H9 (cell line): Measurements from ENCODE around the gene LGR5. TPM values are rescaled to one million over a fixed set of nuclear protein-coding genes. Genes with fewer than 3 reads are reported as not detected.

ENCODE experiments used
- DNase-seq: peaks from one replicate; pipeline ENCODE4 v3.0.0-alpha.2; 2017
- H2AFZ ChIP-seq: one replicate; pipeline ENCODE4 v1.6.1; 2013; ENCODE audit warnings: mild to moderate bottlenecking, low read length, control low read depth, moderate library complexity
- H2AK5ac ChIP-seq: 2 replicates; pipeline ENCODE4 v1.6.1; 2013; ENCODE audit warnings: low read length, control low read depth, mixed read lengths; ENCODE audit not compliant: insufficient read length
- H2BK120ac ChIP-seq: one replicate; pipeline ENCODE4 v1.6.1; 2013; ENCODE audit warnings: low read depth, mild to moderate bottlenecking, low read length, control low read depth, inconsistent platforms; ENCODE audit not compliant: poor library complexity, severe bottlenecking
- H2BK12ac ChIP-seq: 2 replicates; pipeline ENCODE4 v1.6.1; 2013; ENCODE audit warnings: low read length, control low read depth, mixed read lengths, low read depth; ENCODE audit not compliant: insufficient read length
- H2BK15ac ChIP-seq: 2 replicates; pipeline ENCODE4 v1.6.1; 2013; ENCODE audit warnings: low read depth, low read length, control low read depth
- H2BK20ac ChIP-seq: one replicate; pipeline ENCODE4 v1.6.1; 2013; ENCODE audit warnings: low read depth, mild to moderate bottlenecking, low read length, control low read depth, inconsistent platforms; ENCODE audit not compliant: poor library complexity, severe bottlenecking
- H2BK5ac ChIP-seq: 2 replicates; pipeline ENCODE4 v1.6.1; 2013; ENCODE audit warnings: low read length, control low read depth, mixed read lengths; ENCODE audit not compliant: insufficient read length
- H3K14ac ChIP-seq: 2 replicates; pipeline ENCODE4 v1.6.1; 2013; ENCODE audit warnings: low read length, control low read depth; ENCODE audit not compliant: insufficient read depth
- H3K18ac ChIP-seq: 2 replicates; pipeline ENCODE4 v1.6.1; 2013; ENCODE audit warnings: low read depth, mild to moderate bottlenecking, mixed read lengths, low read length, control low read depth; ENCODE audit not compliant: insufficient read length
- H3K23ac ChIP-seq: 2 replicates; pipeline ENCODE4 v1.6.1; 2013; ENCODE audit warnings: low read length, control low read depth, mixed read lengths, low read depth; ENCODE audit not compliant: insufficient read length
- H3K23me2 ChIP-seq: 2 replicates; pipeline ENCODE4 v1.6.1; 2013; ENCODE audit warnings: low read depth, mild to moderate bottlenecking, mixed read lengths, low read length, control low read depth; ENCODE audit not compliant: insufficient read length, poor library complexity, severe bottlenecking
- H3K27ac ChIP-seq: 2 replicates; pipeline ENCODE4 v1.5.1; 2013; ENCODE audit warnings: low read length, control low read depth, mixed read lengths, low read depth; ENCODE audit not compliant: insufficient read length
- H3K27me3 ChIP-seq: 2 replicates; pipeline ENCODE4 v1.6.1; 2013; ENCODE audit warnings: low read length, control low read depth, inconsistent platforms; ENCODE audit not compliant: insufficient read depth
- H3K4ac ChIP-seq: 2 replicates; pipeline ENCODE4 v1.6.1; 2013; ENCODE audit warnings: low read depth, mild to moderate bottlenecking, control low read depth, inconsistent platforms, low read length, moderate library complexity
- H3K4me1 ChIP-seq: 2 replicates; pipeline ENCODE4 v1.6.1; 2013; ENCODE audit warnings: low read length, control low read depth, inconsistent platforms; ENCODE audit not compliant: insufficient read depth
- H3K4me2 ChIP-seq: 2 replicates; pipeline ENCODE4 v1.6.1; 2013; ENCODE audit warnings: low read length, control low read depth, mixed read lengths; ENCODE audit not compliant: insufficient read length, insufficient read depth
- H3K56ac ChIP-seq: 2 replicates; pipeline ENCODE4 v1.6.1; 2013; ENCODE audit warnings: low read depth, mild to moderate bottlenecking, mixed read lengths, low read length, control low read depth; ENCODE audit not compliant: insufficient read length
- H3K79me1 ChIP-seq: 2 replicates; pipeline ENCODE4 v1.6.1; 2013; ENCODE audit warnings: low read depth, mild to moderate bottlenecking, moderate library complexity, low read length, control low read depth, inconsistent platforms; ENCODE audit not compliant: insufficient read depth, poor library complexity, severe bottlenecking
- H3K79me2 ChIP-seq: 2 replicates; pipeline ENCODE4 v1.6.1; 2013; ENCODE audit warnings: low read length, control low read depth, inconsistent platforms; ENCODE audit not compliant: insufficient read depth
- H3K9ac ChIP-seq: 2 replicates; pipeline ENCODE4 v1.6.1; 2013; ENCODE audit warnings: low read length, control low read depth, mixed read lengths; ENCODE audit not compliant: insufficient read length; ENCODE audit errors: extremely low read depth
- H3K9me3 ChIP-seq: one replicate; pipeline ENCODE4 v1.6.1; 2013; ENCODE audit warnings: low read depth, low read length, inconsistent platforms; ENCODE audit not compliant: control insufficient read depth
- H3T11ph ChIP-seq: one replicate; pipeline ENCODE4 v1.6.1; 2013; ENCODE audit warnings: mild to moderate bottlenecking, low read length, control low read depth, inconsistent platforms
- H4K20me1 ChIP-seq: one replicate; pipeline ENCODE4 v1.6.1; 2013; ENCODE audit not compliant: control insufficient read depth, insufficient read length, insufficient read depth
- H4K5ac ChIP-seq: 2 replicates; pipeline ENCODE4 v1.6.1; 2013; ENCODE audit warnings: low read depth, mild to moderate bottlenecking, mixed read lengths, low read length, control low read depth; ENCODE audit not compliant: insufficient read length
- H4K8ac ChIP-seq: replicated peaks from 2 replicates; pipeline ENCODE4 v1.6.1; 2013; ENCODE audit warnings: low read length, control low read depth, mixed read lengths, low read depth; ENCODE audit not compliant: insufficient read length
- H4K91ac ChIP-seq: 2 replicates; pipeline ENCODE4 v1.6.1; 2013; ENCODE audit warnings: low read depth, mild to moderate bottlenecking, moderate library complexity, mixed read lengths, low read length, control low read depth; ENCODE audit not compliant: insufficient read length
- H3K27ac Mint-ChIP-seq, 3 experiments: 2 replicates in 2 of 3; 3 replicates in 1 of 3; pipeline ENCODE4 v1.8.0; 2020 to 2021; ENCODE audit warnings: mixed read lengths in 3 of 3, mild to moderate bottlenecking in 1 of 3, moderate library complexity in 1 of 3
- H3K27me3 Mint-ChIP-seq: 2 replicates; pipeline ENCODE4 v1.8.0; 2021; ENCODE audit warnings: low read depth, mild to moderate bottlenecking, moderate library complexity, mixed read lengths
- H3K36me3 Mint-ChIP-seq, 3 experiments: 2 replicates in 2 of 3; 3 replicates in 1 of 3; pipeline ENCODE4 v1.8.0; 2020 to 2021; ENCODE audit warnings: low read depth in 3 of 3, mixed read lengths in 3 of 3; ENCODE audit not compliant: insufficient read depth in 1 of 3
- H3K4me1 Mint-ChIP-seq, 2 experiments: 2 replicates each; pipeline ENCODE4 v1.8.0; 2020; ENCODE audit warnings: mixed read lengths in 2 of 2
- H3K4me3 Mint-ChIP-seq, 2 experiments: 2 replicates in 1 of 2; 3 replicates in 1 of 2; pipeline ENCODE4 v1.8.0; 2020 to 2021; ENCODE audit warnings: mild to moderate bottlenecking in 2 of 2, mixed read lengths in 2 of 2, moderate library complexity in 1 of 2
- H3K9me3 Mint-ChIP-seq, 2 experiments: 2 replicates in 1 of 2; 3 replicates in 1 of 2; pipeline ENCODE4 v1.8.0; 2020; ENCODE audit warnings: mild to moderate bottlenecking in 2 of 2, mixed read lengths in 2 of 2, moderate library complexity in 1 of 2
- WGBS: extraction: QIAGEN DNeasy Blood & Tissue Kit; methylation state at CpG from one replicate; pipeline ENCODE4 v1.1.7; 2013; ENCODE audit warnings: missing lambda C conversion rate, low lambda C conversion rate, mixed read lengths; ENCODE audit not compliant: insufficient read length; ENCODE audit errors: extremely low coverage; 5-methylcytosine and 5-hydroxymethylcytosine counted together
- total RNA-seq: library from RNA; stranded (reverse); gene quantifications from 2 replicates; pipeline ENCODE4 v1.2.1, GENCODE V29; 2021
- TF ChIP-seq, protein P1 (sequence below): fragments of 200-600 bp; sonication (generic); conservative IDR thresholded peaks from 3 replicates; pipeline ENCODE4 v1.8.0; 2021; ENCODE audit warnings: antibody characterized with exemption, mild to moderate bottlenecking

The LGR5 gene
- total RNA-seq, 1 experiment from 2014 or later = 0.09 TPM

DNA sequence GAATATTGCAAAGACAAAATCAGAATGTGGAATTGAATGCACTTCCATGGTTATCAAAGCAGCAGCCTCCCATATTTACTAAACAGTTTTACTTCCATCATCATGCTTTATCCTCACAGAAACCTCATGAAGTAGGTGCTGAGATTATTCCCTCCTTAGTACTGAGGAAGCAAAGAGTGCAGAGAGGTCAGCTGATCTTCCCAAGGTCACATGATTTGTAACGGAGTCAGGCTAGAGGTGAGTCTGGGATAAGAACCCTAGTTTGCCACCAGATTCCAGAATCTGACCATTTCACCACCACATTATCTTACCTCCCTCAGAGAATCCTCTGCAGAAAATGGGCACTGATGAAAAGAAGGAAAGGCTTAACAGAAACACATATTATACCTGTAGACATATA, 102.0 kb downstream of the LGR5 start:
- Histone ChIP-seq H2BK5ac (no peak overlapping the region), H4K8ac (no peak overlapping the region), H2AFZ (no peak overlapping the region), H3K14ac (no peak overlapping the region), H3K4ac (no peak overlapping the region), H2AK5ac (no peak overlapping the region), H3K79me1 (no peaks in the 10 kb centered on the region), H3K23me2 (no peaks in the 10 kb centered on the region), H3K9ac (no peak overlapping the region), H3K27ac (no peak overlapping the region), H2BK20ac (no peak overlapping the region), H4K20me1 (no peaks in the 10 kb centered on the region), H2BK120ac (no peak overlapping the region), H3K79me2 (no peaks in the 10 kb centered on the region), H3K9me3 (no peaks in the 10 kb centered on the region), H2BK12ac (no peak overlapping the region), H3K18ac (no peak overlapping the region), H3T11ph (no peak overlapping the region), H2BK15ac (no peak overlapping the region), H3K23ac (no peak overlapping the region), H3K56ac (no peak overlapping the region), H3K4me1 (no peaks in the 10 kb centered on the region), H4K91ac (no peak overlapping the region), H3K4me2 (no peak overlapping the region), H4K5ac (no peak overlapping the region), H3K27me3 (no peaks in the 10 kb centered on the region; the same call in 1 of the 2 replicates)
- no peaks in the 10 kb centered on the region for H3K9me3 Mint-ChIP-seq
- H3K27me3 Mint-ChIP-seq = no peaks in the 10 kb centered on the region
- H3K4me3 Mint-ChIP-seq = no peak overlapping the region
- H3K4me1 Mint-ChIP-seq = no peaks in the 10 kb centered on the region
- no peak overlapping the region for H3K27ac Mint-ChIP-seq
- no peaks in the 10 kb centered on the region for H3K36me3 Mint-ChIP-seq
- TF ChIP-seq, protein P1, sequence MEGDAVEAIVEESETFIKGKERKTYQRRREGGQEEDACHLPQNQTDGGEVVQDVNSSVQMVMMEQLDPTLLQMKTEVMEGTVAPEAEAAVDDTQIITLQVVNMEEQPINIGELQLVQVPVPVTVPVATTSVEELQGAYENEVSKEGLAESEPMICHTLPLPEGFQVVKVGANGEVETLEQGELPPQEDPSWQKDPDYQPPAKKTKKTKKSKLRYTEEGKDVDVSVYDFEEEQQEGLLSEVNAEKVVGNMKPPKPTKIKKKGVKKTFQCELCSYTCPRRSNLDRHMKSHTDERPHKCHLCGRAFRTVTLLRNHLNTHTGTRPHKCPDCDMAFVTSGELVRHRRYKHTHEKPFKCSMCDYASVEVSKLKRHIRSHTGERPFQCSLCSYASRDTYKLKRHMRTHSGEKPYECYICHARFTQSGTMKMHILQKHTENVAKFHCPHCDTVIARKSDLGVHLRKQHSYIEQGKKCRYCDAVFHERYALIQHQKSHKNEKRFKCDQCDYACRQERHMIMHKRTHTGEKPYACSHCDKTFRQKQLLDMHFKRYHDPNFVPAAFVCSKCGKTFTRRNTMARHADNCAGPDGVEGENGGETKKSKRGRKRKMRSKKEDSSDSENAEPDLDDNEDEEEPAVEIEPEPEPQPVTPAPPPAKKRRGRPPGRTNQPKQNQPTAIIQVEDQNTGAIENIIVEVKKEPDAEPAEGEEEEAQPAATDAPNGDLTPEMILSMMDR = no peak
- no CpG with 5 or more reads among the region's 1 CpG for WGBS
- no peak for DNase-seq
